ENCODE data around the gene KCNK4.
A peak's percentile ranks its signal among the peaks of the same experiment; 100 is the strongest.

KCNK4 gene

DNA sequence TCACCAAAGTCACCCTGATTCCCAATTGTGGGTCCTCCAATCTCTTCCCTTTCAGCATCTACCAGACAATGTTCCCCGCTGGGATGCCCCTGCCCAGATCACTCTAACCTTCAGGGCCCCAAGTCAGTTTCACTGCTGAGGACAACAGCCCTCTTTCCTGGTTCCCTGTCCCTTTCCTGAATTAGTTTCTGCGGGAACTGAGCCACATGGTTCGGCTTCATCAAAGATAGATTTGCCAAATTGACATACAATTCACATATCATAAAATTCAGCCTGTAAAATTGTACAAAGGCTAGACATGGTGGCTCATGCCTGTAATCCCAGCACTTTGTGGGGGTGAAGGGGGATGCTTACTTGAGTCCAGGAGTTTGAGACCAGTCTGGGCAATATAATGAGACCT, 36.9 kb downstream of the KCNK4 start:
- no peak overlapping the region for H3K9ac ChIP-seq

GRCh38 chr11:64330888-64331287, 39.8 kb downstream of the KCNK4 start:
- Histone ChIP-seq H3K4me3 (IDR thresholded peaks at IDR 0.05; ENCODE audit: insufficient read depth, low read depth, low read length) (no peak overlapping the region), H3K27ac (no peak overlapping the region), H3K36me3 (ENCODE audit: insufficient read depth) (no peaks in the 10 kb centered on the region), H3K4me2 (no peak overlapping the region), H4K20me1 (ENCODE audit: insufficient read depth) (no peaks in the 10 kb centered on the region), H3K79me2 (ENCODE audit: insufficient read depth, low read depth) (no peaks in the 10 kb centered on the region), H2AFZ (ENCODE audit: low read depth) (no peak overlapping the region), H3K4me1 (ENCODE audit: low read depth, poor library complexity, severe bottlenecking) (peaks cover 29% of the 10 kb centered on the region), H3K27me3 (ENCODE audit: insufficient read depth, low read depth) (no peaks in the 10 kb centered on the region), H3K9ac (no peak overlapping the region)
- TF ChIP-seq, protein P1, sequence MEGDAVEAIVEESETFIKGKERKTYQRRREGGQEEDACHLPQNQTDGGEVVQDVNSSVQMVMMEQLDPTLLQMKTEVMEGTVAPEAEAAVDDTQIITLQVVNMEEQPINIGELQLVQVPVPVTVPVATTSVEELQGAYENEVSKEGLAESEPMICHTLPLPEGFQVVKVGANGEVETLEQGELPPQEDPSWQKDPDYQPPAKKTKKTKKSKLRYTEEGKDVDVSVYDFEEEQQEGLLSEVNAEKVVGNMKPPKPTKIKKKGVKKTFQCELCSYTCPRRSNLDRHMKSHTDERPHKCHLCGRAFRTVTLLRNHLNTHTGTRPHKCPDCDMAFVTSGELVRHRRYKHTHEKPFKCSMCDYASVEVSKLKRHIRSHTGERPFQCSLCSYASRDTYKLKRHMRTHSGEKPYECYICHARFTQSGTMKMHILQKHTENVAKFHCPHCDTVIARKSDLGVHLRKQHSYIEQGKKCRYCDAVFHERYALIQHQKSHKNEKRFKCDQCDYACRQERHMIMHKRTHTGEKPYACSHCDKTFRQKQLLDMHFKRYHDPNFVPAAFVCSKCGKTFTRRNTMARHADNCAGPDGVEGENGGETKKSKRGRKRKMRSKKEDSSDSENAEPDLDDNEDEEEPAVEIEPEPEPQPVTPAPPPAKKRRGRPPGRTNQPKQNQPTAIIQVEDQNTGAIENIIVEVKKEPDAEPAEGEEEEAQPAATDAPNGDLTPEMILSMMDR (conservative IDR thresholded peaks at IDR 0.05; ENCODE audit: low read depth, low read length) = no peak

More for the DNA sequence above, 36.9 kb downstream of the KCNK4 start:
- H3K79me2 ChIP-seq (ENCODE audit: insufficient read depth, low read depth) = no peaks in the 10 kb centered on the region
- H3K27ac ChIP-seq = no peak overlapping the region
- H2AFZ ChIP-seq (ENCODE audit: low read depth) = no peak overlapping the region
- H3K4me3 ChIP-seq (IDR thresholded peaks at IDR 0.05; ENCODE audit: insufficient read depth, low read depth, low read length) = no peak overlapping the region
- H3K4me2 ChIP-seq = no peak overlapping the region
- TF ChIP-seq, protein P1 (conservative IDR thresholded peaks at IDR 0.05; ENCODE audit: low read depth, low read length) = no peak
- no peaks in the 10 kb centered on the region for H4K20me1 ChIP-seq (ENCODE audit: insufficient read depth)
- no peaks in the 10 kb centered on the region for H3K27me3 ChIP-seq (ENCODE audit: insufficient read depth, low read depth)
- no peaks in the 10 kb centered on the region for H3K36me3 ChIP-seq (ENCODE audit: insufficient read depth)
- peaks cover 12% of the 10 kb centered on the region for H3K4me1 ChIP-seq (ENCODE audit: low read depth, poor library complexity, severe bottlenecking)

DNA sequence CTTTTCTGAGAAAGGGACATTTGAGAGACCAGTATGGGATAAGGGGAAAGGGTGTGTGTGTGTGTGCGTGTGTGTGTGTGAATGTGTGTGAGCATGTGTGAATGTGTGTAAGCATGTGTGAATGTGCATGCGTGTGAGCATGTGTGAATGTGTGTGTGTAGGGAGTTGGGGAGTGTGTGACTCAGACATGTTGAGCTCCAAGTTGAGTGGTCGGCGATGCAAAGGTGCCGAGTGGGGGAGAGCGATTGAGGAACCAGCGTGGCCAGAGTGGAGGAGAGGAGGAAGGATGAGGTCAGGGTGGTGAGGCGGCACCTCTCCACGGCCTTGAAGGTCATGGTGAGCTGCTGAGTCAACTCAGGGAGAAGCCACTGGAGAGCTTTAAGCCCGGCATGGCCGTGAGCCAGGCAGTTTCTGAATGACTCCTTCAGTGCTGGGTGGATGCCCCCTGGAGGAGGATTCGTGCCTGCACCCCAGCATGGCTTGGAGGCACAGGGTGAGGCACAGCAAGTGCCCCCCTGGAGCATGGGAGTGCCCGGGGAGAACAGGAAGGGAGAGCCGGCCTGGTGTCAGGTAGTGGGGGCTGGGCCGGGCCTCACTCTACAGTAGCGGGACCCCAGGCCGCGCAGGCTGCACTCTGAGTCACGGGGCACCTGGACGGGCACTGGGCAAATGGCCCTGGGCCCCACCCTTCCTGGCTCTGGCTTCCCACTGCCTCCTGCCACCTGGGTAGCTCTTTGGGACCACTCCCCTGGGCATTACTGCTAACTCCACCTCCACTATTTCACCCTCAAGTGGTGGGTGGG, 40.7 kb downstream of the KCNK4 start:
- Histone ChIP-seq H4K20me1 (ENCODE audit: insufficient read depth) (no peaks in the 10 kb centered on the region), H3K27me3 (ENCODE audit: insufficient read depth, low read depth) (no peaks in the 10 kb centered on the region), H3K79me2 (ENCODE audit: insufficient read depth, low read depth) (no peaks in the 10 kb centered on the region), H3K36me3 (ENCODE audit: insufficient read depth) (no peaks in the 10 kb centered on the region), H3K4me3 (IDR thresholded peaks at IDR 0.05; ENCODE audit: insufficient read depth, low read depth, low read length) (no peak overlapping the region), H3K4me1 (ENCODE audit: low read depth, poor library complexity, severe bottlenecking) (peaks cover 36% of the 10 kb centered on the region), H2AFZ (ENCODE audit: low read depth) (peak overlapping the region; percentile 38; the same call in 1 of the 2 replicates), H3K9ac (no peak overlapping the region), H3K4me2 (no peak overlapping the region; the same call in 1 of the 2 replicates), H3K27ac (no peak overlapping the region)
- TF ChIP-seq, protein P1 (conservative IDR thresholded peaks at IDR 0.05; ENCODE audit: low read depth, low read length) = peak; percentile 63

DNA sequence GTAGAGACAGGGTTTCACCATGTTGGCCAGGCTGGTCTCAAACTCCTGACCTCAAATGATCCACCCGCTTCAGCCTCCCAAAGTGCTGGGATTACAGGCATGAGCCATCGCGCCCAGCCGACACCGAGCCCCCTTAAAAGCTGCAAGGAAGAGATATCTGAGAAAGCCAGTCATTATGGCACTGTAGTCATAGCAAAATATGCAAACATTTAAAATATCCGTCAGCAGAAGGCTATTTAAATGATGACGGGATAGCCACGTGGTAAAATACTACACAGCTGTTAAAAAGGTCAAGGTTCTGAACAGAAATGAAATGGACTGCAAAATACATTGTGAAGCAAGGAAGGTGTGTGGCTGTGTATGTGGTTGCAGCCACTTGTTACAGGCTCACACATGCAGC, 42.5 kb downstream of the KCNK4 start:
- H3K4me3 ChIP-seq (IDR thresholded peaks at IDR 0.05; ENCODE audit: insufficient read depth, low read depth, low read length) = no peak overlapping the region
- H3K36me3 ChIP-seq (ENCODE audit: insufficient read depth) = no peaks in the 10 kb centered on the region
- H2AFZ ChIP-seq (ENCODE audit: low read depth) = no peak overlapping the region
- no peaks in the 10 kb centered on the region for H3K79me2 ChIP-seq (ENCODE audit: insufficient read depth, low read depth)
- TF ChIP-seq, protein P1 (conservative IDR thresholded peaks at IDR 0.05; ENCODE audit: low read depth, low read length) = no peak
- no peaks in the 10 kb centered on the region for H3K27me3 ChIP-seq (ENCODE audit: insufficient read depth, low read depth)
- H3K4me1 ChIP-seq (ENCODE audit: low read depth, poor library complexity, severe bottlenecking) = peaks cover 36% of the 10 kb centered on the region
- no peak overlapping the region for H3K27ac ChIP-seq
- H3K4me2 ChIP-seq = no peak overlapping the region
- H4K20me1 ChIP-seq (ENCODE audit: insufficient read depth) = no peaks in the 10 kb centered on the region
- H3K9ac ChIP-seq = no peak overlapping the region
